NCI-H1105 treated with DMSO at 0.1 percent for 48 hours (cell line): ENCODE results near the gene CBR4.
"Not testable (repeated sequence)": the region's sequence is repeated elsewhere in the genome, so short reads cannot be mapped to it uniquely, and the experiment has no call there.

ENCODE experiments used
- DNase-seq: peaks from one replicate; lab custom pipeline; 2025; lab: John Stamatoyannopoulos, UW

Gene CBR4

DNA sequence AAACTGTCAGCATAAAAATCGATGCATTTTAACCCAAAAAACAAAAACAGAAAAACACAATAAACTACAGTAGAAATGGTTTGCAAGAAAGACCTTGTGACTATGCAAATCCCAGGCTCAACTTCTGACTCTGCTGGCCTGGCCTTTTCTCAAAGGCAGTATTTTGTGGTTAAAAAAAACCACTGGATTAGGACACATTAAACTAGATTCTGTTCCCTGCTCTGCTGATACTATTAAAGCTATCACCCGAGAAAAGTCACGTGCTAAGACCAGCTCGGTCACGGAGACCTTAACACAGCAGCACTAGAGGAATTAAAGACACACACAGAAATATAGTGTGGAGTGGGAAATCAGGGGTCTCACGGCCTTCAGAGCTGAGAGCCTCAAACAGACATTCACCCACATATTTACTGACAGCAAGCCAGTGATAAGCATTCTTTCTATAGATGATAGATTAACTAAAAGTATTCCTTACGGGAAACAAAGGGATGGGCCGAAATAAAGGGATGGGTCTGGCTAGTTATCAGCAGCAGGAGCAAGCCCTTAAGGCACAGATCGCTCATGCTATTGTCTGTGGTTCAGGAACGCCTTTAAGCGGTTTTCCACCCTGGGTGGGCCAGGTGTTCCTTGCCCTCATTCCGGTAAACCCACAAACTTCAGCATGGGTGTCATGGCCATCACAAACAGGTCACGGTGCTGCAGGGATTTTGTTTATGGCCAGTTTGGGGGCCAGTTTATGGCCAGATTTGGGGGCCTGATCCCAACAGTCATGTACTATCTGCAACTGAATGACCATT lies 16.1 kb downstream of the CBR4 start:
- no peak for DNase-seq

- DNase-seq = not testable (repeated sequence)
Observed at GRCh38 chr4:168992952-168993482, 17.0 kb downstream of the CBR4 start.

DNA sequence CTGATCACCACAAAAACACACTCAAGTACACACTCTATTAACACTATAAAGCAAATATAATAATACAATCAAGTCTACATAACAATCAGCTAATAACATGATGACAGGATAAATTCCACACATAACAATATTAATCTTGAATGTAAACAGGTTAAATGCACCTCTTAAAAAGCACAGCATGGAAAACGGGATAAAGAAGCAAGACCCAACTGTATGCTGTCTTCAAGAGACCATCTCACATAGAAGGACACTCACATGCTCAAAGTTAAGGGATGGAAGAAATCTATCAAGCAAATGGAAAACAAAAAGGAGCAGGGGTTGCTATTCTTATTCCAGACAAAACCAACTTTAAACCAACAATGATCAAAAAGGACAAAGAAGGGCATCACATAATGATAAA lies 28.1 kb downstream of the CBR4 start:
- no peak for DNase-seq

GRCh38 chr4:168981460-168981859 lies 28.6 kb downstream of the CBR4 start:
- no peak for DNase-seq

DNA sequence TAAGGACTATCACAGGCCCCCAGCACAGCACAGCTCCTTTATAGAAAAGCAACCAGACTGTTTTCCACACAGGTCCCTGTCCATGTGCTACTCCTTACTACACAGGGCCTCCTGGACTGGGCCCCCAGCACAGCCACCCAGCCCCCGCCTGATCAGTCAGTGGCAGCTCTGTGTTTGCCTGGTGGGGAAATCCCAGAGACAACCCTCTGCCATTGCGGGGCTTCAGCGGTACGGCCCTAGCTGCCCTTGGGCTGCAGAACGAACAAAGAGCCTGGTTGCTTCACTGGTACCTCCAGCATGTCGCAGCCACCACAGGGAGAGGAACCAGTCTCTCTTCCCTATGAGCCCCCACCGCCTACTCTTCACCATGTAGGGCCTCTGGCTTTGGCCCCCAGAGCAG lies 30.7 kb downstream of the CBR4 start:
- no peak for DNase-seq

DNA sequence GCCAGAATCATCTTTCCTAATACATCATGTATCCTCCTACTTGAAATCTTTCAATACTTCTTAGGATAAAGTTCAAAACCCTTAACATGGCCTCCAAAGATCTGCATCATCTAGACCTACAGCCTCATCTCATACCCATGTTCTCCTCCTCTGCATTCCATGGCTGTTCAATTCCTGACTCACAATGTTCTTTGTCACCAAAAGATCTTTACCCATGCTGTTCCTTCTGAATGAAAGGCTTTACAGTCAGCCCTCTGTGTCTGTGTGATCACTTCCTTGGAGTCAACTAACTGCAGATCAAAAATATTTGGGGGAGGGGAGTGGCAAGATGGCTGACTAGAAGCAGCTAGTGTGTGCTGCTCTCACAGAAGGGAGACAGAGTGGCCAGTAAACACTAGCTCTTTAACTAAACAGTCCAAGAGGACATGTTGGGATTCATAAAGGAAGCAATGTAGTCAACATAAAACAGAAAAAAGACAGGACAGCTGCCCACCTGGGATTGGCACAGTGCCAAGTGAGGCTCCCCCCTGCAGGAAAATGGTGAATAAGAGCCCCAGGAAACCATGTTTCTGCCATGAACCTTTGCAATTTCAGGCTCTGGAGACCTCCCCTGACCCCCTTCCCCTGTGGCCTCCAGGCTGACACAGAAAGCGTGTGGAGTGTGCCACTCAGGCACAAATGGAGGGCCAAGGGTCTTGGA lies 31.9 kb downstream of the CBR4 start:
- DNase-seq = no peak

DNA sequence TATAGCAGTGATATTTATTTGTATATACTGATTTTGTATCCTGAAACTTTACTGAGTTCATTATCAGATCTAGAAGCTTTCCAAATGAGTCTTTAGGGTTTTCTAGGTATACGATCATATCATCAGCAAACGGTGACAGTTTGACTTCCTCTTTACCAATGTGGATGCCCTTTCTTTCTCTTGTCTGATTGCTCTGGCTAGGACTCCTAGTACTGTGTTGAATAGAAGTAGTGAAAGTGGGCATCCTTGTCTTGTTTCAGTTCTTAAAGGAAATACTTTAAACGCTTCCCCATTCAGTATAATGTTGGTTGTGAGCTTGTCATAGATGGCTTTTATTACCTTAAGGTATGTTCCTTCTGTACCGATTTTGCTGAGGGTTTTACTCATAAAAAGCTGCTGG lies 37.5 kb downstream of the CBR4 start:
- no peak for DNase-seq

DNA sequence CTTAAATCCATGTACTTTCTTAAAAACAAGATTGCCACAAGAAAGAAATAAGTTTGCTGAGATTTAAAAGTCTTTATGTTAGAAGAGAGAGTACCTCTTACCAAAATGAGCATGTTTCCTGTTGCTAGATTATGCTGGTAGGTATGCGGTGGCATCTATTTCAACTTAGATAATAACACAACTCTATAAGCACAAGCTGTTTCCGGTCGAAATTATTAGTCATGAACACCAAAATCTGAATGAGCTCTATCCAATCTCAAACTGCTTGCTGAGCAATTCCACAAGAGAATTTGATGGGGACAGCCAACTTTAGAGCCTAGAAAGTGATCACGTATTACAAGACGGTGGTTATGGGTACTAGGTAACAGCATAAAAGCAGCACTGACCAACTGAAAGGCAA lies 49.3 kb downstream of the CBR4 start:
- no peak for DNase-seq

DNA sequence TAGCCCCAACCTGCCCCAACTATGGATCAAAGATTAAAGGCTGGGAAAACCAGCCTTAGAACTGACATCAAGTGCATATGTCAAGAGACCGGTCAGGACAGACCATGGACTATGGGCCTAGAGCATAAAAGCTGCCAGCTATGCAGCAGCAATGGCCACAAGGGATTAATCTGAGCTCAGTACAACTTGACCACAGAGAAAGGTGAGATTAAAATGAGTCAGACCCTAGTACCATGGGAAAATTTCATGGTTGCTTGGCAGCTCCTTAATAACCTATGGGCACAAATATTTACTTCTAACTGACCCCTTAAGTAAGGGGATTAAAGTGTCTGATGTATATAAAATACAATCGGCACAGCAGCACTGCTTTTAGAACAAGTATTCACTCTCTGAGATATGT lies 54.4 kb downstream of the CBR4 start:
- DNase-seq = no peak

DNA sequence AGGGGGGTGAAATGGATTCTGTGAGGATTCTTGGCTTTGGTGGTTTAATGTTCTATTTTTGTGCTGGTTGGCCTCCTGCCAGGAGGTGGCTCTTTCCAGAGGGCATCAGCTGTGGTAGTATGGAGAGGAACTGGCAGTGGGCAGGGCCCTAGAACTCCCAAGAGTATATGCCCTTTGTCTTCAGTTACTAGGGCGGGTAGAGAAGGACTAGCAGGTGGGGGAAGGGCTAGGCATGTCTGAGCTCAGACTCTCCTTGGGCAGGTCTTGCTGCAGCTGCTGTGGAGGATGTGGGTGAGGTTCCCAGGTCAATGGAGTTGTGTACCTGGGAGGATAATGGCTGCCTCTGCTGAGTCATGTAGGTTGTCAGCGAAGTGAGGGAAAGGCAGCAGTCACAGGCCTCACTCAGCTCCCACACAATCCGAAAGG lies 57.2 kb downstream of the CBR4 start:
- peak; percentile 21 for DNase-seq

- DNase-seq = no peak
Observed at GRCh38 chr4:168945291-168945690, 64.8 kb downstream of the CBR4 start.

DNA sequence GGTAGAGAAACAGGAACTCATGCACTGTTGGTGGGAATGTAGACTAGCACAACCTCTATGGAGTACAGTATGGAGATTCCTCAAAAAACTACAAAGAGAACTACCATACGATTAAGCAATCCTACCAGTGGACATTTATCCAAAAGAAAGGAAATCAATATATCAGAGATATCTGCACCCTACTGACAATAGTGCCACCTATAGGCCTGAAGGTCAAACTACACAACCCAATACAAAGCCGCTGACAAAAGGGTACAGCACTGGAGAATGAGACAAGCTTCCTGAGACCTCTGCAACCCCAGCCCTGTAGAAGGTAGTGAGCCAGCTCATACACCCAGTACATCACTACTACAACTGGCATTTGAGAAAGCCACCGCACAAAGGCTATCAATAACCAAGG lies 67.1 kb downstream of the CBR4 start:
- DNase-seq = no peak
